ENCODE results near the gene LRRC53. TPM values are rescaled to one million over a fixed set of nuclear protein-coding genes. Genes with fewer than 3 reads are reported as not detected.

Gene LRRC53
- total and polyA plus RNA-seq, 2 of the 4 experiments (the other 2 are of a cell fraction), result not detected

DNA sequence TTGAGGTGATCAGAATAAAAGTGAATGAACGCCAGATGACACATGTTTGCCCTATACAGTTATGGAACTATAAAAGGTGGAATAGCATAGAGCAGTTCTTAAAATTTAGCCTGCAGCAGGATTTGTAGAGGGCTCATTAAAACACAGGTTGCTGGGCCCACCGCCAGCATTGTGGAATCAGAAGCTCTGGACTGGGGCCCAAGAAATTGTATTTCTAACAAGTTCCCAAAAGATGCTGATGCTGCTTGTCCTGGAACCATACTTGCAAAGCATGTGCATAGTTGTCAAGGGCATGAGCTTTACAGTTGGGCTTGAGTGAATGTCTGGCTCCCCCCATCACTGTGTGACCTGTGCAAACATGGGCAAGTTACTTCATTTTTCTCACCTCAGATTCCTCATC is 37.5 kb upstream of the LRRC53 start:
- H2BK15ac ChIP-seq (ENCODE audit: low read depth, low read length), result no peak overlapping the region
- H3K23ac ChIP-seq (ENCODE audit: low read depth, low read length), result no peak overlapping the region
- in situ Hi-C loops (cut with MboI; ENCODE audit: low sequenced_read_pairs), result no loop called here
- dilution Hi-C loops (cut with HindIII; ENCODE audit: low sequenced_read_pairs, unreplicated experiment), result no loop called here
- no peak overlapping the region for H3K9ac ChIP-seq (ENCODE audit: low read depth, low read length)
- H3K14ac ChIP-seq (replicated peaks; ENCODE audit: low read depth, low read length), result no peak overlapping the region
- H3K4me2 ChIP-seq (ENCODE audit: low read depth, low read length), result no peak overlapping the region
- TF ChIP-seq, protein P1, sequence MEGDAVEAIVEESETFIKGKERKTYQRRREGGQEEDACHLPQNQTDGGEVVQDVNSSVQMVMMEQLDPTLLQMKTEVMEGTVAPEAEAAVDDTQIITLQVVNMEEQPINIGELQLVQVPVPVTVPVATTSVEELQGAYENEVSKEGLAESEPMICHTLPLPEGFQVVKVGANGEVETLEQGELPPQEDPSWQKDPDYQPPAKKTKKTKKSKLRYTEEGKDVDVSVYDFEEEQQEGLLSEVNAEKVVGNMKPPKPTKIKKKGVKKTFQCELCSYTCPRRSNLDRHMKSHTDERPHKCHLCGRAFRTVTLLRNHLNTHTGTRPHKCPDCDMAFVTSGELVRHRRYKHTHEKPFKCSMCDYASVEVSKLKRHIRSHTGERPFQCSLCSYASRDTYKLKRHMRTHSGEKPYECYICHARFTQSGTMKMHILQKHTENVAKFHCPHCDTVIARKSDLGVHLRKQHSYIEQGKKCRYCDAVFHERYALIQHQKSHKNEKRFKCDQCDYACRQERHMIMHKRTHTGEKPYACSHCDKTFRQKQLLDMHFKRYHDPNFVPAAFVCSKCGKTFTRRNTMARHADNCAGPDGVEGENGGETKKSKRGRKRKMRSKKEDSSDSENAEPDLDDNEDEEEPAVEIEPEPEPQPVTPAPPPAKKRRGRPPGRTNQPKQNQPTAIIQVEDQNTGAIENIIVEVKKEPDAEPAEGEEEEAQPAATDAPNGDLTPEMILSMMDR (conservative IDR thresholded peaks at IDR 0.05; ENCODE audit: low read depth, low read length), result no peak
- TF ChIP-seq CEBPB (IDR thresholded peaks at IDR 0.05; ENCODE audit: low read depth, low read length), result no peak
- no peaks in the 10 kb centered on the region for H3K79me1 ChIP-seq (ENCODE audit: low read depth in 1 of 2, low read length in 2 of 2)
- no peak overlapping the region for H3K18ac ChIP-seq (ENCODE audit: low read depth, low read length)
- no peaks in the 10 kb centered on the region for H3K36me3 ChIP-seq (ENCODE audit: control insufficient read depth, insufficient read depth, low read length)
- H2AFZ ChIP-seq (replicated peaks; ENCODE audit: low read length, poor library complexity), result no peak overlapping the region
- intact Hi-C loops (cut with micrococcal nuclease), result no loop called here
- H2BK20ac ChIP-seq (ENCODE audit: low read depth, low read length), result no peak overlapping the region
- H3K9me1 ChIP-seq (ENCODE audit: insufficient read depth, low read length), result no peaks in the 10 kb centered on the region
- H3K4me1 ChIP-seq (ENCODE audit: control insufficient read depth, insufficient read depth, low read length), result no peaks in the 10 kb centered on the region
- WGBS, 2 experiments (ENCODE audit: extremely low coverage in 2 of 2, insufficient read length in 1 of 2), result no CpG with 5 or more reads among the region's 2 CpGs
- no peak overlapping the region for H3K56ac ChIP-seq (ENCODE audit: extremely low read depth, insufficient read depth, low read length)
- DNase-seq (no peak), ATAC-seq (ENCODE audit: low read depth) (no peak)
- no peak overlapping the region for H4K91ac ChIP-seq (ENCODE audit: insufficient read depth, low read depth, low read length)
- H3K27ac ChIP-seq (ENCODE audit: insufficient read depth, low read length), result no peak overlapping the region
- no TSS peak for BruUV-seq (replicated peaks)
- CTCF ChIA-PET, result interaction anchor here (0.6 kb wide), 1 partner anchor 308 kb away, joined by 4 read pairs; no protein-coding TSS in a partner anchor
- H2BK120ac ChIP-seq (ENCODE audit: low read depth, low read length), result no peak overlapping the region
- H4K8ac ChIP-seq (ENCODE audit: low read depth in 2 of 2, low read length in 2 of 2), result no peak overlapping the region
- no peak overlapping the region for H2AK5ac ChIP-seq (ENCODE audit: low read depth, low read length)
- H3K9me3 ChIP-seq (ENCODE audit: control insufficient read depth, insufficient read depth, low read length), result no peaks in the 10 kb centered on the region
- H2AK9ac ChIP-seq (replicated peaks; ENCODE audit: low read depth, low read length, poor library complexity), result no peak overlapping the region
- H3K4me3 ChIP-seq (ENCODE audit: insufficient read depth, low read depth, low read length), result no peak overlapping the region
- POLR2A ChIA-PET (ENCODE audit: unreplicated experiment), result no interaction called here
- no peaks in the 10 kb centered on the region for H4K20me1 ChIP-seq (ENCODE audit: insufficient read depth, low read length)
- no peaks in the 10 kb centered on the region for H3K27me3 ChIP-seq (ENCODE audit: control insufficient read depth, insufficient read depth, low read length)
- no peak overlapping the region for H3K4ac ChIP-seq (ENCODE audit: low read depth, low read length)
- no peak overlapping the region for H4K5ac ChIP-seq (ENCODE audit: low read depth, low read length)
- no peak overlapping the region for H2BK5ac ChIP-seq (ENCODE audit: low read depth, low read length, poor library complexity, severe bottlenecking)
